Skin of body (tissue), 2 donors: ENCODE results near the gene RPL3. TPM values are rescaled to one million over a fixed set of nuclear protein-coding genes. Genes with fewer than 3 reads are reported as not detected.
A peak's percentile ranks its signal among the peaks of the same experiment; 100 is the strongest.
"Not testable (repeated sequence)": the region's sequence is repeated elsewhere in the genome, so short reads cannot be mapped to it uniquely, and the experiment has no call there.

Source experiments
- DNase-seq: peaks from one replicate; lab custom pipeline; 2025; lab: John Stamatoyannopoulos, UW
- total RNA-seq: library from RNA; depleted of rRNA; stranded (reverse); fragments of >200 nt; gene quantifications from one replicate; pipeline ENCODE4 v1.2.3, GENCODE V29; 2014

The RPL3 gene
- total RNA-seq, 1 donor from 2014 or later = 2,417 TPM

DNA sequence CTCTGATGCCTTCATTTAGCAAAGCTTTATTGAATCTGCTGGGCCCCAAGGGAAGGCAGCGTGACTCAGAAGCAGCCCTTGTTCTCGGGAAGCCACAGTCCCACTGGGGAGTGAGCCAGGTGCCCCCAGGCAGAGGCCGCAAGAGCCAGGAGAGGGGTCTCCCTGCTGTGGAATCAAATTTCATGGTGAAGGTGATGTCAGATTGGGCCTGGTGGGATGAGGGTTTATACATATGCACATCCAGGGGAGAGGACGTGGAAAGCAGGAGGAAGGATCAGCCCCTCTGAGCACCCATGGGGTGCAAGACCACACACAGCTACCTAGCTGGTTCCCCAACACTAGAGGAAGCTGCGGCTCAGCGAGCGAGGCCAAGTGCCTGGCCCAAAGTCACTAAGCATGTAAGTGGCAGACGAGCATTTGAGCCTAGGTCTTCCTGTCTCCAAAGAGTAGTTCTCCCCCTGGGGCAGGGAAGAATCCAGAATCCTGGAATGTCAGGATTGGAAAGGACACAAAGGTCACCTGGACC lies 32.3 kb upstream of the RPL3 start:
- no peak for DNase-seq

DNA sequence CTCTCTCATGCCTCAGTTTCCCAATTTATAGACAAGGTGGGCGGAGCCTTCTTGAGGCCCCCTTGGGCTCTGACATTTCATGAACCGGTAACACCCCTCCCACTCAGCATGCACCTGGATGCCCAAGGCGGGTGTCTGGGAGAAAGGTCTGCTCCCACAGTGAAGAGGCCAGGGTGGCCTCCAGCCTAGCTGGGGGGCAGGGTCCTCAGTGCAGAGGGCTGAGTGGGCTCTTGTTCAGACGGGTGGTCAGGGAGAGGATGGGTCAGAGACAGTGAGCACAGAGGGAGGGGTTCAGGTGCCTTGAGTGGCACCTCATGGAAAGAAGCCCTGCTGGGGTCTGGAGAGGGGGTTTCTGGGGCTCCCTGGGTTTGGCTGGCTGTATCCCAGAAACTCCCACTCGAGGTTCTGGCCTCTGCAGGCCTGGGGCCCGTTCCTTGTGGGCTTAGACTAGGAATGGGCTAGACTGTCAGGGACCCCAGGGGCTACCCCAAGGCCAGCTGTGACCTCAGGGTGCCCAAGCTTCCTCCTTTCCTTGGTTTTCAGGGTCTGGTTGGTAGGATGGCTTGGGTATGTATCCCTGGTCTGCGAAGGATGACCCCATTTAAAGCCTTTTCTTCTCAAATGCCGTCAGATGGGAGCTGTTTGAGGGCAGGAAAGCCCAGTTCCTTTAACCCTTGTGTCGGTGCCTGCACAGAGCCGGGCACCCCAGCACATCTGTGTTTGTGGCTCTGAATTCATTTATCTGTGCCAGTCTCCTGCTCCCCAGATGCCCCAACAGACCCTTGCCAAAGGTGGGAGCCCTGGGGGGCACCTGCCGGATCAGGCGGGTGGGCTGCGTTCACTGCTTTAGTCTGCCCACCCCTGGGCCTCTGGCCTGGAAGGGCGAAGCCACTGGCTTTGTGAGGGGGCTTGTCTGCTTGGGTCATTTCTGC lies 31.6 kb upstream of the RPL3 start:
- no peak for DNase-seq

- no peak for DNase-seq
Measured at GRCh38 chr22:39349967-39350726, 30.7 kb upstream of the RPL3 start, which contains the start of gene SYNGR1. SYNGR1 (plus strand) TSS chr22:39349991; CDS start chr22:39350011, 20 bp downstream.

DNA sequence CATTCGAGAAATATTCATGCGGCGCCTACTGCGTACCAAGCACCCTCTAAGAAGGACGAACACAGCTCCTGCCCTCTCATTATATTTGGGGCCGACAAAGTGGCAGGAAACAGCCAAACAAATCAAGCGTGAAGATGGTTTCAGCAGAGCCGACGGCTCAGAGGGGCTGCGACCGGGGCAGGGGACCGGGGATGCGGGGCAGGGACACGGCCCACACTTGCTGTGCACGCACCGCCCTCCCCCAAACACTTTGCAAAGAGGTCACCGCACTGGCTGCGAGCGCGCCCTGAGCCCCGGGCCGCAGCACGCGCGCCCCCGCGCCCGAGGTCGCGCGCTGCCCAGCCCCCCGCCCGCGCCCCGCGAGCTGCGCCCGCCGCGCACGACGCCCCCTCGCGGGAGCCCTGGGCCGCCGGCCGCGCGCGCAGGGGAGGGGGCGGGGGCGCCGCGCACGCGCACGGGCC lies 30.1 kb upstream of the RPL3 start:
- peak; percentile 43 for DNase-seq

DNA sequence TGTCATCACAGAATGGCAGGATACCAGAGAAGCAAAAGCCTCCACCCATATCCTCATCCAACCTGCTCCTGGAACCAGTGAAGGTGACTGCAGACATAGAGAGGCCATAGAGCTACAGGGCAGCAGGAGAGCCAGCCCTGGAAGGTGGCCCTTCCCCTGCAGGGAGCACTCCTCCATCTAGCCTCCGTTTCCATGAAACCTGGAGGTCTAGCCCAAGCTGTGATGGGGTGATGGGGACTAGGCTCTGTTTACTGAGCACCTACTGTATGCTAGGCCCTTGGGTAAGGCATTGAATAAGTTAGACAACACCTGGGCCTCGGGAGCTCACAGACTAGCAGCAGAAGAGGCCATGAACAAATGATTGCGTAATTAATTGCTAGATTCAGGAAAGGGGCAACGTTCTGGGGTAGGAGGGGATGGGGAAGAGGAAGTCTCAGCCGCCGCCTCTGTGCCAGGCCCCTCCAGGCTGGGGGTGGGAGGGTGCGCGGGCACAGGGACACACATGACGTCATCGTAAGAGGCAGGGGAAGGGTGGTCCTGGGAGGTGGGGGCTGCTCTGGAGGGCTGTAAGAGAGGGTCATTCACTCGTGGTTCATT lies 29.6 kb upstream of the RPL3 start:
- DNase-seq = no peak

- DNase-seq = no peak
Measured at GRCh38 chr22:39345231-39345630, 25.8 kb upstream of the RPL3 start.

DNA sequence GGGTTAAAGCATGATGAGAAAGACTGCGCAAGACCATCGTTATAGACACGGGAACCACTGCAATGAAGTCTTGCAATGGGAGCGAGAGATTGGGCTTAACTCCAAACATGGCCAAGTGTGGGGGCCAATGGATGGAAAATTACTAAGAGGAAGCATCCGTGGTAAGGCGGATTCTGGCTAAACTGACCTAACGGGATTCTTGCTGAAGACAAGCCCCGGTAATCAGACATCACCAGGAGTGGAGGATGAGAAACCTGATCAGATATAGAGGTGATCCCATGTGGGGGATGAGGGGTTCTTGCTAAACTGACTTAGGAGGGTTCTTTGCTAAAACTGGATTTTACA lies 24.6 kb upstream of the RPL3 start:
- no peak for DNase-seq

- no peak for DNase-seq
Measured at GRCh38 chr22:39343259-39344045, 24.0 kb upstream of the RPL3 start.

GRCh38 chr22:39341179-39341578 lies 21.8 kb upstream of the RPL3 start:
- DNase-seq = no peak

DNA sequence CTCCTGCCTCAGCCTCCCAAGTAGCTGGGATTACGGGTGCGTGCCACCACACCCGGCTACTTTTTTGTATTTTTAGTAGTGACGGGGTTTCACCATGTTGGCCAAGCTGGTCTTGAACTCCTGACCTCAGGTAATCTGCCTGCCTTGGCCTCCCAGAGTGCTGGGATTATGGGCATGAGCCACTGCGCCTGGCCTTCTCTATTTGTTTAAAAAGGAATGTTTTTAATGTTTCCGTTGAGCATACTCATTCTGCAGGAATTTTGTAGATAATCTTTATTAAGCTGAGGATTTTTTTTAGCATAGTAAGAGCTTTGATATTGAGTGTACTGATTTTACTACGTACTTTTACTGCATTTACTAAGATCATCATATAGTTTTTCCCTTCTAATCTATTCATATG lies 20.4 kb upstream of the RPL3 start:
- not testable (repeated sequence) for DNase-seq

GRCh38 chr22:39336411-39336810 lies 17.0 kb upstream of the RPL3 start:
- no peak for DNase-seq

DNA sequence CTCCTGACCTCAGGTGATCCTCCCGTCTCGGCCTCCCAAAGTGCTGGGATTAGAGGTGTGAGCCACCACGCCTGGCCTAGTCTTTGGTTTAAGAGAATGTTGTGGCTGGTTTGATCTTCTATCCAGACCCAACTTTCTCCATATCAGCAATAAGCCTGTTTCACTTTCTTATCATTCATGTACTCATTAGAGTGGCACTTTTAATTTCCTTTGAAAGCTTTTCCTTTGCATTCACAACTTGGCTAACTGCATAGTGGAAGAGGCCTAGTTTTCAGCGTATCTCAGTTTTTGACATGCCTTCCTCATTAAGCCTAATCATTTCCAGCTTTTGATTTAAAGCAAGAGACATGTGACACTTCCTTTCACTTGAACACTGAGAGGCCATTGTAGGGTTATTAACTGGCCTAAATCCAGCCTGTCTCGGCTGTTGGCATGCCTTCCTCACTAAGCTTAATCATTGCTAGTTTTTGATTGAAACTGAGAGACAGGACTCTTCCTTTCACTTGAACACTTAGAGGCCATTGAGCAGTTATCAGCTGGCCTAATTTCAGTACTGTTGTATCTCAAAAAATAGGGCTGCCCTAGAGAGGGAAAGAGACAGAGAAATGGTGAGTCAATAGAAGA lies 13.1 kb upstream of the RPL3 start:
- DNase-seq = peak; percentile 94

- not testable (repeated sequence) for DNase-seq
Measured at GRCh38 chr22:39330553-39330952, 11.1 kb upstream of the RPL3 start.

- no peak for DNase-seq
Measured at GRCh38 chr22:39327995-39328754, 8.8 kb upstream of the RPL3 start.

GRCh38 chr22:39325392-39325932 lies 6.0 kb upstream of the RPL3 start:
- DNase-seq = no peak

GRCh38 chr22:39320616-39321029 lies 1.2 kb upstream of the RPL3 start:
- DNase-seq = not testable (repeated sequence)

GRCh38 chr22:39318507-39319283 lies 728 bp downstream of the RPL3 start:
- no peak for DNase-seq

- DNase-seq = no peak
Measured at GRCh38 chr22:39317775-39318506, 1.5 kb downstream of the RPL3 start.
